Measurements from ENCODE around the gene MFSD11. TPM values are rescaled to one million over a fixed set of nuclear protein-coding genes. Genes with fewer than 3 reads are reported as not detected.
"Not testable (repeated sequence)": the region's sequence is repeated elsewhere in the genome, so short reads cannot be mapped to it uniquely, and the experiment has no call there.

The MFSD11 gene
- total RNA-seq, 1 donor from 2014 or later: 21.4 TPM

DNA sequence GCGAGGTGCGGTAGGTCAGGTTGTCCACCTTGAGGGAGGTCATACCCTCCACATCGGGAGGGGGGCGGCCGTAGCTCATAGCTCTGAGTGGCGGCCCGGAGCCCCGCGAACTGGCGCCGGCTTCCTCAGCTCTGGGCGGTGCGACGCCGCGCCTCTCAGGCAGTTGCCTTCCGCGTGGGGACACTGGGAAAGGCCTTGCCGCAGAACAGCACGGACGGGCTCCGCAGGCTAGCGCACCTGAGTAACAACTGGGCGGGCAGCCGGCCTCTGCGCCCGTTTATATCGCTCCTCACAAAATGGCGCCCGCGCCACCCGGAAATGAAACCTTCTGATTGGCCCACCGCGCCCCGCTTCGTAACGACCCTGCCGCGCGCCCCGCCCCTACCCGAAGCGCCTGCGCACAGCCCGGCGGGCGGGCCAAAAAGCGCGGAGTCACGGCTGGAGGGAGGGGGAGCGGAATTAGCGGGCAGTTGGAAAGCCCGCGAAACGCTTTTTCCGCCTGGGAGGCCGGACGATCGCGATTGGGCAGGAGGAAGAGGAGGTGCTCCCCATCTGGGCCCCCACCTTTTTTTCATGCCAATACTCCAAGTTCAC is 740 bp upstream of the MFSD11 start, which contains the start of gene SRSF2:
TSS of gene SRSF2 (minus strand) at position 250 of the 594 bp plus-strand sequence. CDS start at position 79, 171 bp downstream.
- intact Hi-C loops (cut with micrococcal nuclease): no loop called here
- H3K4me1 ChIP-seq: peaks cover 89% of the 10 kb centered on the region
- H3K27ac ChIP-seq (replicated peaks): peak within 1 kb of the TSS; percentile 100

DNA sequence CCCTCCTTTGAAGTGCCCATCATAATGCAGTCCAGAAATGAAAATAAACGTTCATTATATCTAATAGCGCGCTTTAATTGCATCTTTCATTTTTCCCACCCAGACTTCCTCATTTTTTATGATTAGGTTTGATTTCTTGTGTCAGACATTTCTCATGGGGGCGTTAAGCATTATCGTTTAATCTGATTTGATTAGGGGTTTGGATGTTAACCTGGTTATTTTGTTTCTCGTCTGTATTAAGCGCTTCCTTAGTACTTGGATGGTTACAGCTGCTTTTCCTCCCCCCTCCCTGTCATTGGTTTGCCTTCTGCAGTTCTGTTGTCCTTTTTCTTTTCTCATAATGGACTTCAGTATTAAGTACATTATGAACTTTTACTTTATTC is 540 bp downstream of the MFSD11 start:
- DNase-seq: no peak
- H3K4me1 ChIP-seq: peaks cover 87% of the 10 kb centered on the region
- H3K36me3 ChIP-seq: peaks cover 48% of the 10 kb centered on the region

More for the DNA sequence above, 740 bp upstream of the MFSD11 start, which contains the start of gene SRSF2:
- peak; percentile 99 for DNase-seq
- no peaks in the 10 kb centered on the region for H3K27me3 ChIP-seq (ENCODE audit: low read depth)
- H3K9me3 ChIP-seq (replicated peaks): no peaks in the 10 kb centered on the region
- TF ChIP-seq, protein P1, sequence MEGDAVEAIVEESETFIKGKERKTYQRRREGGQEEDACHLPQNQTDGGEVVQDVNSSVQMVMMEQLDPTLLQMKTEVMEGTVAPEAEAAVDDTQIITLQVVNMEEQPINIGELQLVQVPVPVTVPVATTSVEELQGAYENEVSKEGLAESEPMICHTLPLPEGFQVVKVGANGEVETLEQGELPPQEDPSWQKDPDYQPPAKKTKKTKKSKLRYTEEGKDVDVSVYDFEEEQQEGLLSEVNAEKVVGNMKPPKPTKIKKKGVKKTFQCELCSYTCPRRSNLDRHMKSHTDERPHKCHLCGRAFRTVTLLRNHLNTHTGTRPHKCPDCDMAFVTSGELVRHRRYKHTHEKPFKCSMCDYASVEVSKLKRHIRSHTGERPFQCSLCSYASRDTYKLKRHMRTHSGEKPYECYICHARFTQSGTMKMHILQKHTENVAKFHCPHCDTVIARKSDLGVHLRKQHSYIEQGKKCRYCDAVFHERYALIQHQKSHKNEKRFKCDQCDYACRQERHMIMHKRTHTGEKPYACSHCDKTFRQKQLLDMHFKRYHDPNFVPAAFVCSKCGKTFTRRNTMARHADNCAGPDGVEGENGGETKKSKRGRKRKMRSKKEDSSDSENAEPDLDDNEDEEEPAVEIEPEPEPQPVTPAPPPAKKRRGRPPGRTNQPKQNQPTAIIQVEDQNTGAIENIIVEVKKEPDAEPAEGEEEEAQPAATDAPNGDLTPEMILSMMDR (IDR thresholded peaks at IDR 0.05; ENCODE audit: borderline replicate concordance): no peak
- H3K36me3 ChIP-seq: peaks cover 50% of the 10 kb centered on the region
- peak within 1 kb of the TSS; percentile 96 for H3K4me3 ChIP-seq

GRCh38 chr17:76739568-76740115 is 1.7 kb downstream of the MFSD11 start:
- H3K9me3 ChIP-seq (replicated peaks); H3K27me3 ChIP-seq (ENCODE audit: low read depth); intact Hi-C loops (cut with micrococcal nuclease); DNase-seq: not testable (repeated sequence)
- H3K4me3 ChIP-seq: peak overlapping the region; percentile 96
- H3K27ac ChIP-seq (replicated peaks): peak overlapping the region; percentile 100
- H3K36me3 ChIP-seq: peaks cover 48% of the 10 kb centered on the region
- peaks cover 87% of the 10 kb centered on the region for H3K4me1 ChIP-seq

More for the DNA sequence above, 540 bp downstream of the MFSD11 start:
- TF ChIP-seq, protein P1 (IDR thresholded peaks at IDR 0.05; ENCODE audit: borderline replicate concordance): no peak
- intact Hi-C loops (cut with micrococcal nuclease): no loop called here
- H3K27ac ChIP-seq (replicated peaks): peak overlapping the region; percentile 100
- H3K27me3 ChIP-seq (ENCODE audit: low read depth): no peaks in the 10 kb centered on the region
- H3K9me3 ChIP-seq (replicated peaks): no peaks in the 10 kb centered on the region
- H3K4me3 ChIP-seq: peak overlapping the region; percentile 96

GRCh38 chr17:76740329-76741118 is 2.6 kb downstream of the MFSD11 start:
- TF ChIP-seq, protein P1 (IDR thresholded peaks at IDR 0.05; ENCODE audit: borderline replicate concordance): no peak
- Histone ChIP-seq H3K27me3 (ENCODE audit: low read depth) (no peaks in the 10 kb centered on the region), H3K27ac (replicated peaks) (peak overlapping the region; percentile 100), H3K36me3 (peaks cover 48% of the 10 kb centered on the region), H3K4me1 (peaks cover 85% of the 10 kb centered on the region), H3K9me3 (replicated peaks) (no peaks in the 10 kb centered on the region), H3K4me3 (peak overlapping the region; percentile 96)
- intact Hi-C loops (cut with micrococcal nuclease): no loop called here
- DNase-seq: no peak

DNA sequence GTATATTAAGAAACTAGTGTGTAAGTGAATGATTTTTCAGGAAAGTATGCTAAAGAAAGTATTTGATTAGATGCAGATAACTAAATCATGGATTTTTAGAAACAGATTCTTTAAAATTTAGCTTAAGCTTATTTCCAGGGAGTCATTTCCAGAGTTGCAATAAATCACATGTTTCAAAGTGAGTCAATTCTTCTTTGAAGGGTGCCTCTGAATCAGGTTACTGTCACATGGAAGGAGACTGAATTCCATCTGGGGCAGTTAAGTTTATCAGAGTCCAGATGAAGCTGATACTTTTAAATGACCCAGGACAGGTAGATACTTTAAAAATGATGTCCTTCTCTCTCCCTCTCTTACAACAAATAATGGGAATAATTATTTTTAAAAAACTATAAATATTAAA is 5.0 kb downstream of the MFSD11 start:
- H3K9me3 ChIP-seq (replicated peaks): no peaks in the 10 kb centered on the region
- H3K4me1 ChIP-seq: peaks cover 90% of the 10 kb centered on the region
- no peak overlapping the region for H3K4me3 ChIP-seq
- peak overlapping the region; percentile 100 for H3K27ac ChIP-seq (replicated peaks)
- intact Hi-C loops (cut with micrococcal nuclease): no loop called here
- H3K36me3 ChIP-seq: peaks cover 57% of the 10 kb centered on the region
- DNase-seq: no peak
- TF ChIP-seq, protein P1 (IDR thresholded peaks at IDR 0.05; ENCODE audit: borderline replicate concordance): no peak
- H3K27me3 ChIP-seq (ENCODE audit: low read depth): no peaks in the 10 kb centered on the region
